ENCODE measurements around the gene TIMM8A.
"Not testable (repeated sequence)": the region's sequence is repeated elsewhere in the genome, so short reads cannot be mapped to it uniquely, and the experiment has no call there.

TIMM8A gene

GRCh38 chrX:101360390-101360789 lies 11.8 kb upstream of the TIMM8A start:
- no peak for DNase-seq (ENCODE audit: low spot score)
- H3K27ac ChIP-seq = no peak overlapping the region
- no peak for TF ChIP-seq CTCF (IDR thresholded peaks at IDR 0.05)
- no peak overlapping the region for H3K4me3 ChIP-seq

- H3K4me3 ChIP-seq = no peak overlapping the region
- H3K27ac ChIP-seq = no peak overlapping the region
- no peak for DNase-seq (ENCODE audit: low spot score)
- TF ChIP-seq CTCF (IDR thresholded peaks at IDR 0.05) = no peak
Measured at GRCh38 chrX:101359966-101360365, 11.4 kb upstream of the TIMM8A start.

DNA sequence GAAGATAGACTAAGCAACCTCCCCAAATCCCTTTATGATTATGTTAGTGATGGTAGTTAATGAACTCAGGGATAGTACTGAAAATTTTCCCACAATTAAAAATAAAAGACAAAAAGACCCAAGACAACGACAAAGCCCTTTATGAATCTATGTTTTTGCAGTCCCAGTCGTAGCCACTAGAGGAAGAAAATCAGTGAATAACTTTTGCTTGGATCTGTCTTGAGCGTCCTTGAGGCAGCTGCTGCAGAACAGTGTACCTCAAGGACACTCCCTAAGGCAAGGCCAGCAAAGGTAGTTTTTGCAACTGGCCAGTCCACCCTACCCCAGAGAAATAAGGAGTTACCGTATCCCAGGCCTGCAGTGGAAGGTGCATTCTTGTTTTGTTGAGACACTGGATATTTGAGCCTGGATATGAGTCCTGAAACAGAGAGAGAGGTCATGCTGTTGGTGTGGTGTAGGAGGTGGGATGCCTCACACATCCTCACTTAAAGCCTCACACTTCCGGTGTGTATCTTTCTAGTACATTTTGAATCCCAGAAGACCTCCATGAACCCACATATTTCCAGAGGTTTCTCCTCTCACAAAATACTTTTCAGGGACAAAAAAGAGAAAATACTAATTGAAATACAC lies 8.7 kb upstream of the TIMM8A start:
- no peak for DNase-seq (ENCODE audit: low spot score)
- Histone ChIP-seq H3K4me3 (no peak overlapping the region), H3K27ac (no peak overlapping the region)
- TF ChIP-seq CTCF (IDR thresholded peaks at IDR 0.05) = no peak

GRCh38 chrX:101349193-101349562 lies 636 bp upstream of the TIMM8A start:
- Histone ChIP-seq H3K4me3 (peak overlapping the region; percentile 78), H3K27ac (peak overlapping the region in 1 of 2 donors; percentile 84)
- DNase-seq (ENCODE audit: low spot score) = no peak
- TF ChIP-seq CTCF (IDR thresholded peaks at IDR 0.05) = no peak

- Histone ChIP-seq H3K27ac (peak overlapping the region in 1 of 2 donors; percentile 91), H3K4me3 (peak overlapping the region; percentile 78)
- TF ChIP-seq CTCF (IDR thresholded peaks at IDR 0.05) = no peak
- peak; percentile 74 for DNase-seq (ENCODE audit: low spot score)
Measured at GRCh38 chrX:101347859-101348451, 587 bp downstream of the TIMM8A start.

DNA sequence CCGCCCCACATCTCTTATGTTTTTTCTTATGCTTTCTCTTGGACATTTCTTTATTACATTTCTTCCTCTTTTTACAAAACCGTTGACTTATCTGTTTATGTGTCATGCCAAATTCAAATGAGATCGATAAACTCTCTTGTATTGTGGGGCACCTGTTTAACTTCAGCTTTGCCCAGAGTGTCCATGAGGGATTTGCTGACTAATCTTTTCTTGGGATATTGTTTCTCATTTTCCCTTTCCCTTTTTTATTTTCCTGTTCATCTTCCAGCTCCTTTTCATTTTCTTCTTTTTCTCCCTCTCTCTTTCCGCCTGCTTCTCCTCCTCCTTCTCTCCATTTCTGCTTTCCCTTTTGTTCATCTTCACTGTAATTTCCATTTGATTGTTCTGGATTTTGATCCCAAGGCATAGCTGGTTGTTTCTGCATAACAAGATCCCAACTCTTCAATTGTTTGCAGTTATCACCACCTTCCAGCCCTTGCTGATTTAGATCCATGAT lies 10.7 kb downstream of the TIMM8A start:
- DNase-seq (ENCODE audit: low spot score) = no peak
- TF ChIP-seq CTCF (IDR thresholded peaks at IDR 0.05) = no peak
- H3K4me3 ChIP-seq = no peak overlapping the region
- no peak overlapping the region for H3K27ac ChIP-seq

GRCh38 chrX:101334310-101334709 lies 14.2 kb downstream of the TIMM8A start:
- H3K27ac ChIP-seq; H3K4me3 ChIP-seq; DNase-seq (ENCODE audit: low spot score): not testable (repeated sequence)

- H3K4me3 ChIP-seq; DNase-seq (ENCODE audit: low spot score); H3K27ac ChIP-seq: not testable (repeated sequence)
Measured at GRCh38 chrX:101326600-101326999, 21.9 kb downstream of the TIMM8A start.

Data from coronary artery (tissue), 2 donors.